Activated CD4-positive, alpha-beta T cell treated with anti-CD3 and anti-CD28 coated beads, Interleukin-2, amount 50 U/mL, for 1 hour (primary cell): ENCODE data around the gene ARAP2.

ENCODE experiments used
- DNase-seq: peaks from one replicate; pipeline ENCODE4 v3.0.0-alpha.2; 2020

Gene ARAP2

GRCh38 chr4:36218121-36218520, 26.2 kb downstream of the ARAP2 start:
- DNase-seq: no peak

GRCh38 chr4:36215627-36216026, 28.7 kb downstream of the ARAP2 start:
- DNase-seq: no peak

GRCh38 chr4:36214735-36215485, 29.4 kb downstream of the ARAP2 start:
- DNase-seq: no peak

- DNase-seq: no peak
Observed at GRCh38 chr4:36213977-36214376, 30.3 kb downstream of the ARAP2 start.

- no peak for DNase-seq
Observed at GRCh38 chr4:36211084-36211483, 33.2 kb downstream of the ARAP2 start.

- DNase-seq: no peak
Observed at GRCh38 chr4:36209941-36210649, 34.2 kb downstream of the ARAP2 start.

GRCh38 chr4:36208893-36209473, 35.3 kb downstream of the ARAP2 start:
- peak; percentile 22 for DNase-seq

GRCh38 chr4:36207831-36208520, 36.3 kb downstream of the ARAP2 start:
- no peak for DNase-seq

GRCh38 chr4:36207367-36207766, 36.9 kb downstream of the ARAP2 start:
- no peak for DNase-seq

GRCh38 chr4:36206603-36207311, 37.6 kb downstream of the ARAP2 start:
- DNase-seq: no peak

- DNase-seq: no peak
Observed at GRCh38 chr4:36206012-36206411, 38.3 kb downstream of the ARAP2 start.

- no peak for DNase-seq
Observed at GRCh38 chr4:36198861-36199260, 45.5 kb downstream of the ARAP2 start.

GRCh38 chr4:36198068-36198808, 46.1 kb downstream of the ARAP2 start:
- DNase-seq: no peak

GRCh38 chr4:36197501-36197900, 46.8 kb downstream of the ARAP2 start:
- no peak for DNase-seq

GRCh38 chr4:36196145-36196913, 48.0 kb downstream of the ARAP2 start:
- DNase-seq: no peak

- DNase-seq: no peak
Observed at GRCh38 chr4:36192922-36193321, 51.4 kb downstream of the ARAP2 start.

- DNase-seq: no peak
Observed at GRCh38 chr4:36189511-36190226, 54.6 kb downstream of the ARAP2 start.

GRCh38 chr4:36187723-36188333, 56.5 kb downstream of the ARAP2 start:
- DNase-seq: no peak

GRCh38 chr4:36183665-36184393, 60.5 kb downstream of the ARAP2 start:
- no peak for DNase-seq
